Large intestine (tissue), 3 donors: ENCODE results near the gene ANGPT4. TPM values are rescaled to one million over a fixed set of nuclear protein-coding genes. Genes with fewer than 3 reads are reported as not detected.

Experiments used
- DNase-seq, 2 donors: peaks; one replicate each; pipeline versions ENCODE4 v3.0.0 to v3.0.0-alpha.2; 2013
- H3K27ac ChIP-seq: one replicate; pipeline ENCODE4 v1.5.1; 2013; ENCODE audit warnings: low read length
- H3K27me3 ChIP-seq: 2 replicates; pipeline ENCODE4 v1.6.1; 2013; ENCODE audit warnings: low read length; ENCODE audit not compliant: control insufficient read depth, insufficient read depth
- H3K36me3 ChIP-seq: 2 replicates; pipeline ENCODE4 v1.6.1; 2013; ENCODE audit warnings: low read length; ENCODE audit not compliant: control insufficient read depth, insufficient read depth
- H3K4me1 ChIP-seq: one replicate; pipeline ENCODE4 v1.6.1; 2013; ENCODE audit warnings: low read length; ENCODE audit not compliant: control insufficient read depth, insufficient read depth
- H3K4me3 ChIP-seq: one replicate; pipeline ENCODE4 v1.5.1; 2013; ENCODE audit warnings: low read length
- H3K9me3 ChIP-seq: one replicate; pipeline ENCODE4 v1.6.1; 2013; ENCODE audit warnings: mild to moderate bottlenecking, low read depth, low read length, moderate library complexity; ENCODE audit not compliant: control insufficient read depth
- WGBS: methylation state at CpG from one replicate; pipeline ENCODE4 v1.1.5; 2013; ENCODE audit warnings: low lambda C conversion rate; ENCODE audit not compliant: insufficient coverage; 5-methylcytosine and 5-hydroxymethylcytosine counted together
- polyA plus RNA-seq: library from polyadenylated mRNA; unstranded; fragments of 120-200 nt; gene quantifications from one replicate; pipeline ENCODE4 v1.2.1, GENCODE V29; 2013

ANGPT4 gene
- polyA plus RNA-seq, 1 donor: 0.03 TPM

GRCh38 chr20:955111-955510, 39.0 kb upstream of the ANGPT4 start:
- WGBS: no CpG with 5 or more reads among the region's 3 CpGs
- no peaks in the 10 kb centered on the region for H3K9me3 ChIP-seq
- no peak for DNase-seq
- no peaks in the 10 kb centered on the region for H3K36me3 ChIP-seq
- H3K4me1 ChIP-seq: no peaks in the 10 kb centered on the region
- H3K27me3 ChIP-seq: peaks cover 26% of the 10 kb centered on the region
- H3K4me3 ChIP-seq: no peak overlapping the region
- no peak overlapping the region for H3K27ac ChIP-seq

DNA sequence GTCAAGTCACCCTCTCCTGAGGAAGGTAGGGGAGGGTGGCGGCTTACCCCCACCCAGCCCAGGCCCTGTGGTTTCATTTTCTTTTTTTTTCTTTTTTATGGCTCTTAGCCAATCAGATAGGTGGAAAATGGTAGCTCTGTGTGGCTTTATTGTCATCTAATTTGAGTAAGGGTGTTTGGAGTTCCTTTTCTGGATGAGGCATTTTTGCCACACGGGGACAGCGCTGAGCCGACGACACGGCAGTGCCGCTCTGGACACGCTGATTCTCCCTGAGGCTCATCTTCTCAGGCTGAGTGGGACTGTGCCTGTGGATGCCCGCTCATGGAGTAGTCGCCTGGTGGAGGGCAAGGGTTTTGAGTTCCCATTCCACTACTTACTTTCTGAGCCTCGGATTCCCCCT, 37.6 kb upstream of the ANGPT4 start:
- H3K9me3 ChIP-seq: no peaks in the 10 kb centered on the region
- no peak for DNase-seq
- H3K27me3 ChIP-seq: peaks cover 26% of the 10 kb centered on the region
- H3K27ac ChIP-seq: no peak overlapping the region
- H3K4me3 ChIP-seq: no peak overlapping the region
- H3K36me3 ChIP-seq: no peaks in the 10 kb centered on the region
- WGBS: no CpG with 5 or more reads among the region's 11 CpGs
- no peaks in the 10 kb centered on the region for H3K4me1 ChIP-seq

GRCh38 chr20:952196-952795, 36.2 kb upstream of the ANGPT4 start:
- H3K9me3 ChIP-seq: no peaks in the 10 kb centered on the region
- no peak overlapping the region for H3K4me3 ChIP-seq
- DNase-seq: no peak
- no peak overlapping the region for H3K27ac ChIP-seq
- H3K36me3 ChIP-seq: no peaks in the 10 kb centered on the region
- H3K4me1 ChIP-seq: no peaks in the 10 kb centered on the region
- peaks cover 21% of the 10 kb centered on the region for H3K27me3 ChIP-seq
- no CpG with 5 or more reads among the region's 8 CpGs for WGBS

DNA sequence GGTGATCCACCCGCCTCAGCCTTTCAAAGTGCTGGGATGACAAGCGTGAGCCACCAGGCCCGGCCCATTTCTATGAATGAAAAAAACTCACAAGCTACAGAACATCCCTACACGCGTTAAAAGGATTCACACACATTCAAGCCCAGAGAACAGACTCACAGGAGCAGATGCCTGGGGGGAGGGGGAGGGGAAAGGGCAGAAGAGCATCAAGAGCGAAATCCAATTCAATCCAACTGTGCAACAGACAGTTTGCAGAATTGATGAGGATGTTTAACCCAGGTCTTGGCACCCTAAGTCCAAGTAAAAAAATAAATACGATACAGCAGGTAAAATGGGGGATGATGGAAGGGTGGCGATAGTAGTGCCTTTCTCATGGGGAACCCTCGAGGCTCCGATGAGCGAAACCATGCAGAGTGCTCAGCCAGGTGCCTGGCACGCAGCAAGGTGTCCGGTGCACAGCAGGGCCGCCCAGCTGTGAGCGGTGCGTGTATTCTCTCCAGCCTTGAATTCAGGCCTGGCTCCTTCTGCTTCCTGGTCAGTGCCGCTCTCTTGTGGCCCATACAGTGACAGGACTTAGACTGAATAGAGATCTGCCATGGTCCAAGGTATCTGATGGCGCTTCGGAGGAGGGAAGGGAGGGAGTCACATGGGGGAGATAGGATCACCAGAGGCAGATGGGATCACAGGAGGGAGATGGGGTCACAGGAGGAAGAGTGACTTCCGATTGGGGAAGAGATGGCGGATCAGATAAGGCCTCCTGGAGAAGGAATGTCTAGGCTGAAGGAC, 35.4 kb upstream of the ANGPT4 start:
- WGBS: 80% methylated on average over 1 of the region's 21 CpGs

DNA sequence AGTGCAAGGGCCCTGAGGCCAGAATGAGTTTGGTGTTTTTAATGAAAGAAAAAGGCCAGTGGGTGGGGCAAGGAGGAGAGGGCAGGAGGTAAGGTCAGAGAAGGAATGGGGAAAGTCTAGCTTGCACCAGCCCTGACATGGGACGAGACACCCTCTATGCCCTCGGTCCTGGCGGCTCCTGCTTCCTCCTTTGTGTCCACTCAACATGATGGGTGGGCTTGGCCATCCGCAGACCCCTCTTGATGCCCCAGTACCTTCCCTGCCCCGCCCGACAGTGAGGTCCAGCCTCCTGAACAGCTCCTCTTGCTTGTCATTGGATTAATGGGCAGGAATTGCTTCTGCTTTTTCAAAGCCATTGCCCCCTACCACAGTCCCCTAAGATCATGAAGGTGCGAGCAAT, 33.6 kb upstream of the ANGPT4 start:
- Histone ChIP-seq H3K4me3 (no peak overlapping the region), H3K36me3 (no peaks in the 10 kb centered on the region), H3K4me1 (peaks cover 6% of the 10 kb centered on the region), H3K27me3 (peaks cover 8% of the 10 kb centered on the region), H3K9me3 (no peaks in the 10 kb centered on the region), H3K27ac (no peak overlapping the region)
- no CpG with 5 or more reads among the region's 7 CpGs for WGBS
- no peak for DNase-seq

More for the DNA sequence above, 35.4 kb upstream of the ANGPT4 start:
- Histone ChIP-seq H3K9me3 (no peaks in the 10 kb centered on the region), H3K36me3 (no peaks in the 10 kb centered on the region), H3K4me3 (no peak overlapping the region), H3K4me1 (no peaks in the 10 kb centered on the region), H3K27ac (no peak overlapping the region), H3K27me3 (peaks cover 21% of the 10 kb centered on the region)
- DNase-seq: no peak

DNA sequence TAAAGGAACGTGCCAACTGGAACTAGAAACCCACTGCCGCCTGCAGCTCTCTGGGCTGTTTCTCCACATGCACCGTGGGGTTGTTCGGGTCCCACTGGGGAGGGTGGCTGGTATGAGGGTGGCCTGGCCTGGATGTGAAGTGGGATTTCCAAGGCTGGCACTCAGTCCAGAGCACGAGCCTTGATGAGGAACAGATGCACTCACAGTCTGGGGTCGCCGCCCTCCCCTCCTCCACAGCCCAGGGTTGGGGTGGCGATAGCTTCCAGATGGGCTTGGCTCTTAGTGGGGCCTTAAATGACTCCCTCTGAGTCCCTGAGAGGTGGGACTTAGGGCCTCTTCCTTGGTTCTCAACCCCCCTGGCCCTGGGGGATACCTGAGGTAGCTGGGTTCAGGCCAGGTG, 30.7 kb upstream of the ANGPT4 start:
- Histone ChIP-seq H3K9me3 (no peaks in the 10 kb centered on the region), H3K27me3 (peaks cover 3% of the 10 kb centered on the region), H3K27ac (no peak overlapping the region), H3K4me1 (peaks cover 11% of the 10 kb centered on the region), H3K36me3 (no peaks in the 10 kb centered on the region), H3K4me3 (no peak overlapping the region)
- WGBS: no CpG with 5 or more reads among the region's 8 CpGs
- DNase-seq: no peak

DNA sequence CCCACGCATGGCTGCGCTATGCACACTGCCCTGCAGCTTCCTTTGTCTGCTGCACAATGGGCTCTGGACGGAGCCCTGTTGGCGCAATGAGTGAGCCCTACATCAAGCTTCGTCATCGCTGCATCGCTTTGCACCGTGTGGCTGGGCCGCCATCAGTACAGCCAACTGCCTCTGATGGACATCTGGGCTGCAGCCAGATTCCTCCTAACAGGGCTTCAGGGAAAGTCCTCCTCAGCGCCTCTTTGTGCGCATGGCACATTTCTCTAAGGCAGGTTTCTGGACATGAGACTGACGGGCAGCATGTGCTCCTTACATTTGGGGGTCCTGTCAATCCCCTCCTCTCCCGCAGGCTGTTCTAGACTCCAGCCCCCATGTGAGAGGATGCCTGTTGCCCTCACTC, 29.7 kb upstream of the ANGPT4 start:
- no CpG with 5 or more reads among the region's 13 CpGs for WGBS
- no peak for DNase-seq
- H3K27me3 ChIP-seq: peaks cover 3% of the 10 kb centered on the region

GRCh38 chr20:944774-945410, 28.8 kb upstream of the ANGPT4 start:
- DNase-seq: peak in 1 of 2 donors; percentile 26
- WGBS: no CpG with 5 or more reads among the region's 13 CpGs
- peaks cover 4% of the 10 kb centered on the region for H3K27me3 ChIP-seq

More for the DNA sequence above, 29.7 kb upstream of the ANGPT4 start:
- no peak overlapping the region for H3K27ac ChIP-seq
- no peaks in the 10 kb centered on the region for H3K9me3 ChIP-seq
- no peaks in the 10 kb centered on the region for H3K36me3 ChIP-seq
- no peak overlapping the region for H3K4me3 ChIP-seq
- peaks cover 11% of the 10 kb centered on the region for H3K4me1 ChIP-seq

GRCh38 chr20:944148-944547, 28.0 kb upstream of the ANGPT4 start:
- peaks cover 7% of the 10 kb centered on the region for H3K27me3 ChIP-seq
- DNase-seq: no peak
- no peak overlapping the region for H3K27ac ChIP-seq
- H3K4me1 ChIP-seq: peaks cover 11% of the 10 kb centered on the region
- WGBS: no CpG with 5 or more reads among the region's 9 CpGs
- H3K4me3 ChIP-seq: no peak overlapping the region
- no peaks in the 10 kb centered on the region for H3K36me3 ChIP-seq
- no peaks in the 10 kb centered on the region for H3K9me3 ChIP-seq

More at GRCh38 chr20:944774-945410, 28.8 kb upstream of the ANGPT4 start:
- Histone ChIP-seq H3K36me3 (no peaks in the 10 kb centered on the region), H3K4me1 (peaks cover 11% of the 10 kb centered on the region), H3K4me3 (no peak overlapping the region), H3K9me3 (no peaks in the 10 kb centered on the region), H3K27ac (no peak overlapping the region)

DNA sequence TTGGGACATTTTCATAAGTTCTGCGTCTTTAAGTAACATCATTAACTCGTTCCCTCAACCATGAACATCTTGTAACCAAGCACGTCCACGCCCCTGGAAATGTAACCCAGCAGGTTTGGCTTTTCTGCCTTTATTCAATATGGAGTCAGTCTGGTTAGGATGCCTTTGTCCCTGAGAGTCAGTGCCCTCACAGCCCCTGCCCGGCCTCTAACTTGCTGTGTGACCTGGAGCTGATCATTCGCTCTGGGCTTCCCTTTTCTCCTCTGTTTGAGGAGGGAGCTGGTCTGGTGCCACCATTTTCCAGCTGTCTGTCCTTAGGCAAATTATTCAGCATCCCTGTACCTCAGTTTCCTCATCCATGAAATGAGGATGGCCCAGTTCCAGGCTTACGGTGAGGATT, 26.5 kb upstream of the ANGPT4 start:
- H3K9me3 ChIP-seq: no peaks in the 10 kb centered on the region
- H3K4me3 ChIP-seq: no peak overlapping the region
- no peaks in the 10 kb centered on the region for H3K36me3 ChIP-seq
- DNase-seq: no peak
- 80% methylated on average over 1 of the region's 7 CpGs for WGBS
- peaks cover 11% of the 10 kb centered on the region for H3K27me3 ChIP-seq
- H3K4me1 ChIP-seq: peaks cover 11% of the 10 kb centered on the region
- H3K27ac ChIP-seq: no peak overlapping the region
